Left ventricle myocardium inferior (tissue), 1 donor: Measurements from ENCODE around the gene ODAD2. TPM values are rescaled to one million over a fixed set of nuclear protein-coding genes. Genes with fewer than 3 reads are reported as not detected.

Source experiments
- DNase-seq: peaks from one replicate; pipeline ENCODE4 v3.0.0-alpha.2; 2020
- H3K27ac ChIP-seq: fragments of 200-600 bp; replicated peaks from 2 replicates; pipeline ENCODE4 v1.8.0; 2021
- H3K27me3 ChIP-seq: fragments of 200-600 bp; 2 replicates; pipeline ENCODE4 v1.8.0; 2021; ENCODE audit warnings: low read depth
- H3K36me3 ChIP-seq: fragments of 200-600 bp; 2 replicates; pipeline ENCODE4 v1.8.0; 2021
- H3K4me1 ChIP-seq: fragments of 200-600 bp; 2 replicates; pipeline ENCODE4 v1.8.0; 2021
- H3K4me3 ChIP-seq: fragments of 200-600 bp; 2 replicates; pipeline ENCODE4 v1.8.0; 2021; ENCODE audit warnings: mild to moderate bottlenecking, moderate library complexity
- H3K9me3 ChIP-seq: fragments of 200-600 bp; replicated peaks from 2 replicates; pipeline ENCODE4 v1.8.0; 2021
- CTCF ChIP-seq: fragments of 200-600 bp; IDR thresholded peaks from 2 replicates; pipeline ENCODE4 v1.8.0; 2021; ENCODE audit warnings: antibody characterized with exemption, mild to moderate bottlenecking, borderline replicate concordance
- intact Hi-C: fragments of 100-400 bp; cut with micrococcal nuclease; formaldehyde crosslinking; loops from one replicate; pipeline ENCODE4 v1.11.0; 2022
- total RNA-seq: library from RNA; stranded (reverse); fragmentation: NEBNext Ultra II Directional; extraction: Animal tissue kit (Norgen Biotek cat#: 25700); gene quantifications from one replicate; pipeline ENCODE4 v1.2.1, GENCODE V29; 2021
- donor health status: DM: no; HTN: yes; CAD: no; lungs with severe emphysema.

Gene ODAD2
- total RNA-seq, 1 donor from 2014 or later, result 0.58 TPM

- no peak overlapping the region for H3K27ac ChIP-seq
- H3K9me3 ChIP-seq, result no peaks in the 10 kb centered on the region
- no peak for DNase-seq
- TF ChIP-seq CTCF, result no peak
- H3K4me1 ChIP-seq, result no peaks in the 10 kb centered on the region
- no peak overlapping the region for H3K4me3 ChIP-seq
- H3K36me3 ChIP-seq, result no peaks in the 10 kb centered on the region
- H3K27me3 ChIP-seq, result no peaks in the 10 kb centered on the region
- intact Hi-C loops, result no loop called here
Observed at GRCh38 chr10:28020993-28021982, 22.4 kb upstream of the ODAD2 start.

- no peak for DNase-seq
- peaks cover 3% of the 10 kb centered on the region for H3K9me3 ChIP-seq
- no peaks in the 10 kb centered on the region for H3K36me3 ChIP-seq
- no peaks in the 10 kb centered on the region for H3K27me3 ChIP-seq
- no peaks in the 10 kb centered on the region for H3K4me1 ChIP-seq
- TF ChIP-seq CTCF, result no peak
- intact Hi-C loops, result no loop called here
- H3K4me3 ChIP-seq, result no peak overlapping the region
- no peak overlapping the region for H3K27ac ChIP-seq
Observed at GRCh38 chr10:28020080-28020860, 21.4 kb upstream of the ODAD2 start.

GRCh38 chr10:28014651-28015050 lies 15.8 kb upstream of the ODAD2 start:
- intact Hi-C loops, result no loop called here
- no peak for TF ChIP-seq CTCF
- no peak overlapping the region for H3K4me3 ChIP-seq

GRCh38 chr10:28012990-28013515 lies 14.2 kb upstream of the ODAD2 start:
- H3K27me3 ChIP-seq, result no peaks in the 10 kb centered on the region
- no peak overlapping the region for H3K4me3 ChIP-seq
- H3K36me3 ChIP-seq, result no peaks in the 10 kb centered on the region
- no peaks in the 10 kb centered on the region for H3K4me1 ChIP-seq
- H3K27ac ChIP-seq, result no peak overlapping the region
- DNase-seq, result no peak
- peaks cover 9% of the 10 kb centered on the region for H3K9me3 ChIP-seq
- TF ChIP-seq CTCF, result no peak
- intact Hi-C loops, result no loop called here

More at GRCh38 chr10:28014651-28015050, 15.8 kb upstream of the ODAD2 start:
- no peaks in the 10 kb centered on the region for H3K36me3 ChIP-seq
- no peaks in the 10 kb centered on the region for H3K27me3 ChIP-seq
- H3K27ac ChIP-seq, result no peak overlapping the region
- no peak for DNase-seq
- no peaks in the 10 kb centered on the region for H3K4me1 ChIP-seq
- peaks cover 9% of the 10 kb centered on the region for H3K9me3 ChIP-seq

- H3K36me3 ChIP-seq, result no peaks in the 10 kb centered on the region
- intact Hi-C loops, result no loop called here
- H3K27me3 ChIP-seq, result peaks cover 7% of the 10 kb centered on the region
- TF ChIP-seq CTCF, result no peak
- no peak overlapping the region for H3K27ac ChIP-seq
- H3K4me1 ChIP-seq, result no peaks in the 10 kb centered on the region
- peaks cover 9% of the 10 kb centered on the region for H3K9me3 ChIP-seq
- H3K4me3 ChIP-seq, result no peak overlapping the region
- no peak for DNase-seq
Observed at GRCh38 chr10:28010821-28011220, 11.9 kb upstream of the ODAD2 start.
